Heart left ventricle (tissue), 16 donors: ENCODE measurements around the gene MREG. TPM values are rescaled to one million over a fixed set of nuclear protein-coding genes. Genes with fewer than 3 reads are reported as not detected.

ENCODE experiments used
- ATAC-seq, 4 donors: fragments of 200-7000 bp; cut with Tn5 transposase; one replicate each; pipeline ENCODE4 v1.9.1; 2020 to 2022; ENCODE audit warnings: moderate library complexity in 4 of 4, mild to moderate bottlenecking in 3 of 4, moderate number of reproducible peaks in 1 of 4
- DNase-seq, 5 donors: peaks; one replicate each; pipeline ENCODE4 v3.0.0-alpha.2; 2020
- H3K27ac ChIP-seq, 12 donors: fragments of 200-600 bp; sonication (generic) in 4 of 12; one replicate each; pipeline versions ENCODE4 v1.5.0 to v1.8.0; 2016 to 2022; ENCODE audit warnings: mild to moderate bottlenecking in 2 of 12
- H3K27me3 ChIP-seq, 9 donors: fragments of 200-600 bp; sonication (generic) in 2 of 9; one replicate each; pipeline versions ENCODE4 v1.5.1 to v1.8.0; 2016 to 2022; ENCODE audit warnings: mild to moderate bottlenecking in 3 of 9
- H3K36me3 ChIP-seq, 9 donors: fragments of 200-600 bp; sonication (generic) in 2 of 9; one replicate each; pipeline versions ENCODE4 v1.5.0 to v1.8.0; 2018 to 2022; ENCODE audit warnings: mild to moderate bottlenecking in 2 of 9
- H3K4me1 ChIP-seq, 12 donors: fragments of 200-600 bp; sonication (generic) in 4 of 12; one replicate each; pipeline versions ENCODE4 v1.5.0 to v1.8.0; 2016 to 2022; ENCODE audit warnings: mild to moderate bottlenecking in 3 of 12
- H3K4me3 ChIP-seq, 12 donors: fragments of 200-600 bp; sonication (generic) in 4 of 12; one replicate each; pipeline versions ENCODE4 v1.5.0 to v1.8.0; 2017 to 2022; ENCODE audit warnings: mild to moderate bottlenecking in 9 of 12, moderate library complexity in 4 of 12
- H3K9me3 ChIP-seq, 12 donors: fragments of 200-600 bp; sonication (generic) in 4 of 12; one replicate each; pipeline versions ENCODE4 v1.5.0 to v1.8.0; 2016 to 2022; ENCODE audit warnings: mild to moderate bottlenecking in 1 of 12
- POLR2A ChIP-seq, 2 donors: fragments of 450-650 bp; IDR thresholded peaks; one replicate each; pipeline ENCODE4 v1.6.1; 2017; ENCODE audit warnings: antibody characterized with exemption in 2 of 2, mild to moderate bottlenecking in 2 of 2, moderate library complexity in 2 of 2
- WGBS, 4 donors: extraction: QIAGEN DNeasy Blood & Tissue Kit in 2 of 4; methylation state at CpG; one replicate each; pipeline versions ENCODE4 v1.1.5 to v1.1.7; 2013 to 2018; 5-methylcytosine and 5-hydroxymethylcytosine counted together
- intact Hi-C, 10 donors: fragments of 100-400 bp; cut with DNase I; formaldehyde crosslinking; loops; one replicate each; pipeline versions ENCODE4 v1.11.1 to v1.14.2; 2022
- polyA plus RNA-seq, 2 donors: library from polyadenylated mRNA; stranded (reverse); fragments of 200-250 nt; gene quantifications; one replicate each; pipeline ENCODE4 v1.2.3, GENCODE V29; 2013
- total RNA-seq, 9 donors: library from RNA; depleted of rRNA in 2 of 9; stranded (reverse); fragments of >200 nt in 2 of 9; fragmentation: NEBNext Ultra II Directional in 3 of 9; extraction: Animal tissue kit (Norgen Biotek cat#: 25700) in 3 of 9; gene quantifications; one replicate each; pipeline versions ENCODE4 v1.1.0 to v1.2.4, GENCODE V29; 2016 to 2023
- TF ChIP-seq, protein P1 (sequence below), 12 donors: fragments of 200-600 bp; sonication (generic) in 4 of 12; IDR thresholded peaks; one replicate each; pipeline versions ENCODE4 v1.5.0 to v1.8.0; 2018 to 2022; ENCODE audit warnings: antibody characterized with exemption in 12 of 12, mild to moderate bottlenecking in 5 of 12
- donor health status: ischemic (EF 13 %, LVEDD 7.1; RV severe dilation, severe dysfunction).
- donor health status: healthy with polysubstance abuse.
- donor health status: DM: no; HTN: yes; CAD: no.
- donor health status: DM: no; HTN: no; CAD: no.
- donor health status: ischemic (EF 25% LVEDD 6.9; RV normal size, moderate dysfunction).
- donor health status: ischemic (EF 25% LVEDD 5.7; RV mildly dilated, moderate dysfunction).
- donor health status: healthy.
- donor health status: DM: yes; HTN: yes; CAD: no.
- donor health status: ischemic (EF 35%, LVEDD 5.7; RV mildly dilated, moderate dysfunction).
- donor health status: nonischemic (EF 11% LVEDD 7.7; RV severe dilation, severe dysfunction).
- donor health status: DM: yes; HTN: yes; CAD: no.
- donor health status: PGD.
- donor health status: ischemic (EF 29% LVEDD 5.4; RV normal size, mild dysfunction).
- donor health status: nonischemic (EF 23%, LVEDD 6.1; RV moderate dilation, normal function).

MREG gene
- total and polyA plus RNA-seq, 11 donors: 0.14 to 2.4 (median 0.34) TPM; not detected in 1

DNA sequence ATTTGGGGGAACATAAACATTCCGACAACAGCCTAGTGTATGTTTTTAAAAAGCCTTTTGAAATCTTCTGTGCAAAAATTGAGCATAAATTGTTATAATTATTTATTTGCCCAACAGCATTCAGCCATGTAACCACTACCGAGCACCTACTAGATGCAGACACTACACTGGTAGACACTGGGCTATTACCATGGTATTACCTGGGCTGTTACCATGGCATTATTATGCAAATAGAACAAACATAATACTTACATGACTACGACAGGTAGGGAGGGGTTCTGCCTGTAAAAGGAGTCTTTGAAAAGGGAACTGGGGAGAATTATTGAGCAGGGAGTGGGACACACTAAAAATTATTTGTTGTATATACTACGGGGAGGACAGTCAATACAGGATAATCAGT, 116.4 kb downstream of the MREG start:
- intact Hi-C loops: no loop called here

DNA sequence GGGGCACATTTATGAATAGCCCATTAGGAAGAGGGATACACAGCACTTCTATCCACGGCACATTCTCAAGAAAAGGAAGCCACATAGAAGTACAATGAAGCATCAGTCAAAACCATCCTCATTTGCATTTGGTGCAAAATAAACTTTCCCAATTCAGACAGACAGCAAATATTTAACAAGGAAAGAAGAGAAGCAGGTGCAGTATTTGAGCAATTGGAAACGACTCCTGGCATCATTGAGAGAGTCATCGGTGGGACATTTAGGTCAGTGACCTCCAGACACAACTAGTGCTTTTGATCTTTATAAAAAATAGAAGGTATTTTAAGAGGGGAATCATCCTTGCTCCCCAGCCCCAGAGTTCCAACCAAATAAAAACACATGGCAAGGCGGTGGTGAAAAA, 118.0 kb downstream of the MREG start:
- WGBS, 4 donors: 89 to 94% (median 92%) methylated on average over 4 of the region's 4 CpGs
- intact Hi-C loops: no loop called here
- Histone ChIP-seq H3K27ac (no peak overlapping the region), H3K36me3 (no peaks in the 10 kb centered on the region), H3K4me3 (no peak overlapping the region), H3K4me1 (peaks cover 0 to 27% (median 0%) of the 10 kb centered on the region in 12 donors), H3K9me3 (no peaks in the 10 kb centered on the region), H3K27me3 (no peaks in the 10 kb centered on the region)
- DNase-seq (no peak), ATAC-seq (no peak)
- TF ChIP-seq POLR2A (IDR thresholded peaks at IDR 0.05): no peak
- TF ChIP-seq, protein P1, sequence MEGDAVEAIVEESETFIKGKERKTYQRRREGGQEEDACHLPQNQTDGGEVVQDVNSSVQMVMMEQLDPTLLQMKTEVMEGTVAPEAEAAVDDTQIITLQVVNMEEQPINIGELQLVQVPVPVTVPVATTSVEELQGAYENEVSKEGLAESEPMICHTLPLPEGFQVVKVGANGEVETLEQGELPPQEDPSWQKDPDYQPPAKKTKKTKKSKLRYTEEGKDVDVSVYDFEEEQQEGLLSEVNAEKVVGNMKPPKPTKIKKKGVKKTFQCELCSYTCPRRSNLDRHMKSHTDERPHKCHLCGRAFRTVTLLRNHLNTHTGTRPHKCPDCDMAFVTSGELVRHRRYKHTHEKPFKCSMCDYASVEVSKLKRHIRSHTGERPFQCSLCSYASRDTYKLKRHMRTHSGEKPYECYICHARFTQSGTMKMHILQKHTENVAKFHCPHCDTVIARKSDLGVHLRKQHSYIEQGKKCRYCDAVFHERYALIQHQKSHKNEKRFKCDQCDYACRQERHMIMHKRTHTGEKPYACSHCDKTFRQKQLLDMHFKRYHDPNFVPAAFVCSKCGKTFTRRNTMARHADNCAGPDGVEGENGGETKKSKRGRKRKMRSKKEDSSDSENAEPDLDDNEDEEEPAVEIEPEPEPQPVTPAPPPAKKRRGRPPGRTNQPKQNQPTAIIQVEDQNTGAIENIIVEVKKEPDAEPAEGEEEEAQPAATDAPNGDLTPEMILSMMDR (IDR thresholded peaks at IDR 0.05): no peak

More for the DNA sequence above, 116.4 kb downstream of the MREG start:
- Histone ChIP-seq H3K36me3 (no peaks in the 10 kb centered on the region), H3K4me1 (peaks cover 0 to 28% (median 0%) of the 10 kb centered on the region in 12 donors), H3K9me3 (no peaks in the 10 kb centered on the region), H3K4me3 (no peak overlapping the region), H3K27me3 (no peaks in the 10 kb centered on the region), H3K27ac (no peak overlapping the region)
- DNase-seq (no peak), ATAC-seq (no peak)
- TF ChIP-seq, protein P1 (IDR thresholded peaks at IDR 0.05): no peak
- no peak for TF ChIP-seq POLR2A (IDR thresholded peaks at IDR 0.05)
- WGBS, 4 donors: 71 to 75% (median 72%) methylated on average over 4 of the region's 4 CpGs

Other genes starting within 250 kb of the MREG start
- gene PECR, start 68.3 kb upstream of the MREG start, total RNA-seq: 10 to 100 TPM in 1 of 9 donors, 1 to 10 TPM in 8; 1.5 to 12.2 (median 3.0) TPM
- gene PECR, start 68.3 kb upstream of the MREG start, polyA plus RNA-seq: 1 to 10 TPM; 2.4 to 3.2 TPM
- 1 to 10 TPM in 1 of 9 donors, under 1 TPM in 8; 0.17 to 1.5 (median 0.44) TPM for gene TMEM169, start 68.4 kb upstream of the MREG start, total RNA-seq
- gene TMEM169, start 68.4 kb upstream of the MREG start, polyA plus RNA-seq: under 1 TPM; 0.15 TPM
- 100 to 1,000 TPM in 8 of 9 donors, 10 to 100 TPM in 1; 82.1 to 197 (median 126) TPM for gene XRCC5, start 95.8 kb upstream of the MREG start, total RNA-seq
- 100 to 1,000 TPM in 1 of 2 donors, 10 to 100 TPM in 1; 40.0 to 127 TPM for gene XRCC5, start 95.8 kb upstream of the MREG start, polyA plus RNA-seq